Amniotic epithelial cell (primary cell): ENCODE measurements around the gene UBL4A.
"Not testable (repeated sequence)": the region's sequence is repeated elsewhere in the genome, so short reads cannot be mapped to it uniquely, and the experiment has no call there.

ENCODE experiments used
- DNase-seq: peaks from one replicate; pipeline ENCODE4 v3.0.0-alpha.2; 2010; ENCODE audit warnings: low read depth

Gene UBL4A

DNA sequence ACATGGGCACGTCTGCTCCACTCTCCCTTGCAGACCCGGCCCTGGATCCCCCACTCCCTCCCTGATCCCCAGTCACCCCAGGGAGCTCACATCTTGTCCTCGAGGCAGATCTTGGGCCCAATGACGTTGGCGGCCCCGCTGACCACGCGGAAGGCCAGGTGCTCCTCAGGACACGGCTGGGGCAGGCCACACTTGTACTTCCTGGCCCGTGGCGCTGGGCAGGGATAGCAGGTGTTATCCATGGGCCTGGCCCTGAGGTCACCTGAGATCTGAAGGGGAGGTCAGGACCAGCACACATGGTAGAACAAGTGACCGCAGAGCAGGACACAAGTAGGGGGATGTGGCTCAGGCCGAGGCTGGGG, 21.9 kb upstream of the UBL4A start:
- DNase-seq, result no peak

DNA sequence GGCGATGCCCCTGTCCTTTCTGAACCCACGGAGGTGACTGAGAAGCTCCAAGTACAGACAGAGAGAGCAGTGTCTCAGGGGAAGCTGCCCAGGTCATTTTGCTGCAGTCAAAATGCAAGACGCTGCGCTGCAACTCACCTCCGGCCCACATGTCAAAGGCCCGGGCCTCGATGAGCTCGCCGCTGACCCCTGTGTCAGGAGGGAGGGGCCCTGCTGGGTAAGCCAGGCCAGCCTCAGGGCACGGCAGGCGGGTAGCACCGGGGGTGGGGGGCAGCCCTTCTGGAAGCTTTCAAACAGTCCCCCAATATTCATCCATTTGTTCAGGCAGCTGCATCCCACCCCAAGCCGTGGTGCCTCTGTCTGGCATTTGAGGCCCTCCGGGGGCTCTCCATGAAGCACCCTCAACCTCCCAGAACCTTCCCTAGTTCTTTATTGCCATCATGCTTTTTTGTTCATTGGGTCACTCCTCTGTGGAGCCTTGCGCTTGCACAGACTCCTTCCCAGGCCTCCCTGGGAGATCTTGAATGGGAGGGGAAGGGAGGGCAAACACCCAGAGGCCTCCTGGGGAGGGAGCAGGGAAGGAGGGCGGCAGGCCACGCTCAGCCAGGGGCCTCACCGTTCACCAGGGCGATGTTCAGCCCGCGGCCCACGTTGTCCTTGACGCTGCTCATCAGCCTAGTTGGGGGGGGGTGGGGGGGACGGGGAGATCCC, 21.4 kb upstream of the UBL4A start:
- DNase-seq, result no peak

DNA sequence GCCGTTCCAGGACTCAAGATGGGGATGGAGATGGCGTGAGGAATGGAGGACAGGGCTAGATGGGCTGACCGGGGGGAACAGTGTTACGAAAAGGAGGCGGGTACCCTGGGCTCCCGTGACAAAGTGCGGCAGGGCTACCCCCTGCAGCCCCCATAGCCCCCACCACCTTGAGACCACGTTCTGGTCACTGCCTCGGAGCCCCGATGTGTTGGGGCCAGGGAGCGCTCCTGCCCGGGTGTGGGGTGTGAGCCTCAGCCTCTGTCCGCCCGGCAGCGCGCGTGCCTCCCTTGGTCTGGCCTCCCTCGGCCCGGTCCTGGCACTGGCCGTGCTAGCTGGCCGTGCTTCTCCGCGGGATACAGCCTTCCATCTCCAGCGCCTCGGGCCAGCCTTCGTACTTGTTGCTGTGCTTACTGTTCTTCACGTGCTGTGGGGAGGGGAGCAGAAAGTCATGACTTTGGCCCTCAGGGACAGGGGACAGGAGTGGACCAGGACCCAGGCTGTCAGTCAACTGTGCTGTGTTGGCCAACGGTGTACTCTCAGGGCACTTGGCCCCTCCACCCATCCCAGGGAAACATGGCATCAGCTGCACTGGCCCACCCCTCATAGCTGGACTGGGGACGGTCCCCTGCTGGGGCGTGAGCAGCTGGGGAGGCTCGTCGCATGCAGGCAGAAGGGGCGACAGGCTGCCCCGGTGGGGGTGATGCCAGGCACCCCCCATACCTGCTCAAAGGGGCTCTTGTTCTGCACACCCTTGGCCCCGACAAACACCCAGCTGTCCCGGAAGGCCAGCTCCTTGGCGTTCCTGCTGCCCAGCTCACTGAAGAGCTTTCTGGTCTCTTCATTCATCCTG, 20.3 kb upstream of the UBL4A start:
- DNase-seq, result no peak

DNA sequence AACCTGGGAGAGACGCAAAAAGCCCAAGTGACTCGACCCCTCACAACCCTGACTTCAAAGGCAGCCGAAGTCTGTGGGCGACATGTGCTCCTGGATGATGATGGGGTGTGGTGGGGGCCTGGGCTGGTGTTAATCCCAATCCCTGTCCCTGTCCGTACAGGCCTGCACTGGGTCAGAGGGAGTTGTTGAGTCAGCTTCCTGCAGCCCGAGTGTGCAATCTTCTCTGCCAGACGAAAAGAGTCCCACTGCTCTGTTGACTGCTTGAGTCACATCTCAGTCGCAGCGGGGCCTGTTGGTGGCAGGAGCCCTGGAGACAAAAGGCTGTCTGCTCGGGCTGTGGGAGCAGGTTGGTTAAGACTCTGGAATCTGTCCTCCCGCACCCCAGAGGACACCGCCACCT, 19.3 kb upstream of the UBL4A start:
- DNase-seq, result peak; percentile 42

DNA sequence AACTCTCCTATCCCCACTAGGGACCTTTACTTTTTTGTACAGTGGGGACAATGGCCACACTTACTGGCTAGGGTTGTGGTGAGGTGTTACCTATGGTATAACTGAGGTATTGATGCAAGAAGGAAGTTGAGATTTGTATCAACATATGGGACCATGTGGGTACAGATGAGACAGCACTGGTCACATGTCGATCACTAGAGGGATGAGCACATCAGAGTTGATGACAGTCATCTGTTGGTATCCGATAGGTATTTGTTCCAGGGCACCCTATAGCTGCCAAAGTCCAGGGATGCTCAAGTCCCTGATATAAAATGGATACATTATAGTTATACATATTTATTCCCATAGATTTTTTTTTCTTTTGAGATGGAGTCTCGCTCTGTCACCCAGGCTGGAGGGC, 16.6 kb upstream of the UBL4A start:
- no peak for DNase-seq

DNA sequence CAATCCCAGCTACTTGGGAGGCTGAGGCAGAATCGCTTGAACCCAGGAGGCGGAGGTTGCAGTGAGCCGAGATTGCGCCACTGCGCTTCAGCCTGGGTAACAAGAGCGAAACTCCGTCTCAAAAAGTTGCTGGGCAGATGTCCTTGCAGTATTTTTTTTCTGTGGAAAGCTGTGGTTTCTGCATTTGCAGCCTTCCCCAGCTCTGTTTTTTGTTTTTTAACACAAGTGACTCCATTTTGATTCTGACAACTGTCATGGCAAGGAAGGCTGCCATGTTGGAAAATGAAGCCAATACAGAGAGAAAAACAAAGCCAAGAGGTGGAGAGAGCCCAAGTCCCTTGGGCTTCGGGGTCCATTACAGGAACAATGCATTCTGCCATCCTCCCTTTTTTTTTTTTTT, 15.7 kb upstream of the UBL4A start:
- DNase-seq, result no peak

DNA sequence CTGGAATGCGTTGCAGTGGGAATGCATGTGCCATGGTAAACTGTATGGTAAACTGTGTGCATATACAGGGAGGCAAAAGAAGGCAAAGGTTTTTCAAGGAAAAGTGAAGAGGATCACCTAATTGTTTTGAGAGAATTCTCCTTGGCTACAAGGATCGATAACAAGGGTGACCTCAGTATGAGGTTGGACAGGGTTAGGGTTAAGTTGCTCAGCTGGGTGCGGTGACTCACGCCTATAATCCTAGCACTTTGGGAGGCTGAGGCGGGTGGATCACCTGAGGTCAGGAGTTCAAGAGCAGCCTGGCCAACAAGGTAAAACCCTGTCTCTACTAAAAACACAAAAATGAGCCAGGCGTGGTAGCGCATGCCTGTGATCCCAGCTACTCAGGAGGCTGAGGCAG, 15.0 kb upstream of the UBL4A start:
- not testable (repeated sequence) for DNase-seq

DNA sequence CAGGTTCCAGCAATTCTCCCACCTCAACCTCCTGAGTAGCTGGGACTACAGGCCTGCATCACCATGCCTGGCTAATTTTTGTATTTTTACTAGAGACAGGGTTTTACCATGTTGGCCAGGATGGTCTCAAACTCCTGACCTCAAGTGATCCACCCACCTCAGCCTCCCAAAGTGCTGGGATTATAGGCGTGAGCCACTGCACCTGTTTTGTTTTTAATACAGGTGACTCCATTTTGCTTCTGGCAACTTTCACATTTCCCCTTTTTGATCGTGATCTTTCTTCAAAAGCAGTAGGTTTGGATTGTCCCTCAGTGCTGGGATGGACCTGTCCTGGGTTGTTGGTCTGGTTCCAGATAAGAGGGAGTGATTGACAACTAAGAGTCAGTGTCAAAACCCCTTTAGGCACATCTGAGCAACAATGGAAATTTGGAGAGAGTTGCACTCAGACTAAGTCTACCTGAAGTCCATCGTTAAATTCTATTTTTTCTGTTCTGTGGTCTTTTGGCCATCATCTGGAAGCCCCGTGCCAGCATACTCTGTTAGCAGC, 10.2 kb upstream of the UBL4A start:
- DNase-seq, result not testable (repeated sequence)

DNA sequence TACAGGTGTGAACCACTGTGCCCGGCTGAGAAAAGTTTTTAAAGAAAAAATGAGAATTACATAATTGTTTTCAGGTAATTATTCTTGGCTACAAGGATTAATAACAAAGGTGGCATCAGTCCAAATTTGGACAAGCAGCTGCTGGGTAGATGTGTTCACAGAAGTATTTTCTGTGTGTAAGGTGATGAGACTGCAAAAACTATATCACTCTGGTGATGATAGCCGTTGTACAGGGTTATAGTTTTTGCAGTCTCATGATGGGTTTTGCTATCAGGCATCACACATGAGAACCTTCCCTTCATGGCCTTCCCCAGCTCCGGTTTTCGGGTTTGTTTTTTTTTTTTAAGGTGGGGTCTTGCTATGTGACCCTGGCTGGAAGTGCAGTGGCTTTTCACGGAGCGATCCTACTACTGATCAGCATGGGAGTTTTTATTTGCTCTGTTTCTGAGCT, 9.1 kb upstream of the UBL4A start:
- DNase-seq, result no peak

DNA sequence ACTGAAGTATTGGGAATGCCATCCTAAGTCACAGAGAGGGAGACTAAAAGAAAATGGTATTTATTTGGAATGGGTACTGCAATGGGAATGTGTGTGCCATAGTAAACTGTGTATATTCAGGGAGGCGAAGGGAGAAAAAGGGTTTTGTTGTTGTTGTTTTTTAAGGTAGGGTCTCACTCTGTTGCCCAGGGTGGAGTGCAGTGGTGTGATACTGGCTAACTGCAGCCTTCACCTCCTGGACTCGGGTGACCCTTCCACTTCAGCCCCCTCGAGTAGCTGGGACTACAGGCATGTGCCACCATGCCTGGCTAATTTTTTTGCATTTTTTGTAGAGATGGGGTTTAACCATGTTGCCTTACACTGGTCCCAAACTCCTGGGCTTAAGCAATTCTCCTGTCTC, 8.3 kb upstream of the UBL4A start:
- no peak for DNase-seq

DNA sequence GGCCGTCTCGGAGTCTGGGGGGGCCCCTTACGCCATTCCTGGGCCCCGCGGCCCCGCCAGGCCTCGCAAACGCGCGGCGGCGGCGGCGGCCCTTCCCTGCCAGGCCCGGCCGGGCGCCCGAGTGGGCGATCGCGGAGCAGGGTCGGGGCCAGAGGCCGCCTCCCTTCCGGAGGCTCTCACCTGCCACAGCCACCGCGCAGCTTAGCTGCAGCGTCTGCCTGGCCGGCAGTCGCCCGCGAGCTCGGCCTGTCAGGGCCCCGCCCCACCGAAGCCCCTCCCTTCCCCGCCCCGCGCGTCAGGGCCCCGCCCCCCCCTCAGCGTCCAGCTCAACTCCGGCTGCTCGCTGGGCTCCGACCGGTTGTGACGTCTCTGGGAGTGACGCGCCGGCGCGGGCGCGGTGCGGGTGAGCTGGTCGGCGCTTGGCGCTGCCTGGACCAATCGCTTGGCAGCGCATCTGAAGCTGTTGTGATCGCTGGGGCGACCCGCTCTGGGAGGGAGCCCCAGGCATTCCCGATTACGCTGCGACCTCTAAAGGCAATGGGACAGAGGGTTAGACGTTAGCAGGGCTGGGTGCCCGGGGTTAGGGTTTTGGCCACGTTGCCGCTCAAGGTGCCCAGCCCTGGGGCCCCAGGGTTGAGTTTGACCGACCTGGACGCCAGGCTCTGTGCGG, 4.1 kb upstream of the UBL4A start, which contains the start of gene SLC10A3:
SLC10A3 (minus strand) TSS at position 216 of the 670 bp plus-strand sequence. CDS start 1,689 bp downstream, outside the sequence.
- peak; percentile 88 for DNase-seq

DNA sequence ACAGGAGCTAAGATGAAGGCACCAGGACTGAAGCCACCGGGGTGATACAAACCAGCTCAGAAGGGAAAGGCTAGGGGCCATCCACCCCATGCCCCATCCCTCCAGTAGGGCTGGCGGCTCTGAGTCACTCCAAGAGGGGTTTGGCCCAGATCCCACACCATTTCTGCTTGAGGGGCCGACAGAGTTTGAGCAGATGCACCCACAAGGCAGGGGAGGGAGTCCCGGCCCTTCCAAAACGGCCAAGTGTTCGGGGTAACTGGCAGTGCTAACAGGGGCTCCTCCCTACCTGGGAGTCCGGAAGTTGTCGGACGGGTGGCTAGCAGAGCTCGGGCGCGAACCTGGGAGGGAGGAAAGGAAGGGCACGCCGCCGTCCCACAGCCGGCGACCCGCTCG, 3.6 kb upstream of the UBL4A start:
- DNase-seq, result peak; percentile 45

DNA sequence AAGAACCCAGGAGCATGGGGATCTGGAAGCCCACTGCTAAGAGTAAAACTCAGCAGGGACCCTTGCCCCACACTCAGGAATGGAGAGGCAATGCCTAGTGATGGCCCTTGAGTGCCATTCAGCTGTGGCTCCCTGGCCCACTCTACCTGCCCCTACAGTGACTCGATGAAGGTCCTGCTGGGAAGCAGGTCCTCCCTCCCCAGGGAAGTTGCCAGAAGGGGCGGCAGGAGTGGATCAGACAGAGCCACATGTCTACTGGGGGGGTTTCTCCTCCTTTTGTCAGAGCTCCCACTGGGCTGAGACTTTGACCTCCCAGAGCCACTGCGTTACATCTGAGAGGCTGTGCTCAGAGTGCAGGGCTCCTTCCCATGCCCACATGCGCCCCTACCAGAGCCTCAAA, 2.8 kb upstream of the UBL4A start:
- no peak for DNase-seq

DNA sequence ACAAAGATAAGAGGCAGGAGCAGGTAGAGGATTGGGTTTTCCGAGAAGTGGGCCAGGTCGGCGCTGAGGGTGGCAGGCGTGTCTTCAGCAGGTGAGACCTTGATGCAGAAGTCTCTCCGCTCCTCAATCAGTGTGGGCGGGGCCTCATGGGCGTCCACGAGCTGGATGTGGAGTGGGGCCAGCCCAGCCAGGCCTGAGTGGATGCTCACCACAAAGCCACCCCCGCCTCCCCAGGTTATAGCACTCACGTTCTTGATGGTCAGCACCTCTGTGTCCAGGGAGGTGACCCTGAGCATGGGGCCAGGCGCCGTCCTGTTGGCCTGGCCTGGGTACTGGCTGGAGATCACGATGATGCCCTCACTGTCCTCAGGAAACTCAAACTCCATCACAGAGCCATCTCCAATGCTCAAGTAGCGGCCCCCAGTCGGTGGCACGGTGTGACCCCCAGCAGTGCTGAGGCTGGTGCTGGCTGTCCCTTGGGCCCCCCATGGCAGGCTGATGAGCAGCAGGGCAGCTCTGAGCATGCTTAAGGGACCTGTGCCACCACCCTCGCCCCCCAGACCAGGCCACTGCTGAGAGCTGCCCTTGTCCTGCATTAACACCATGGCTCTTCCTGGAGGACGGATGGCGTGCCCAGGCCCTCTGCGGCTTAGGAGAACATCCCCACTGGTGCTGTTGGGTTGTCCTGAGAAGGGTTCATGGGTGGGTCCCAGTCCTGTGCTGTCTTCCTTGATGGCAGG, 2.1 kb upstream of the UBL4A start:
- DNase-seq, result no peak

DNA sequence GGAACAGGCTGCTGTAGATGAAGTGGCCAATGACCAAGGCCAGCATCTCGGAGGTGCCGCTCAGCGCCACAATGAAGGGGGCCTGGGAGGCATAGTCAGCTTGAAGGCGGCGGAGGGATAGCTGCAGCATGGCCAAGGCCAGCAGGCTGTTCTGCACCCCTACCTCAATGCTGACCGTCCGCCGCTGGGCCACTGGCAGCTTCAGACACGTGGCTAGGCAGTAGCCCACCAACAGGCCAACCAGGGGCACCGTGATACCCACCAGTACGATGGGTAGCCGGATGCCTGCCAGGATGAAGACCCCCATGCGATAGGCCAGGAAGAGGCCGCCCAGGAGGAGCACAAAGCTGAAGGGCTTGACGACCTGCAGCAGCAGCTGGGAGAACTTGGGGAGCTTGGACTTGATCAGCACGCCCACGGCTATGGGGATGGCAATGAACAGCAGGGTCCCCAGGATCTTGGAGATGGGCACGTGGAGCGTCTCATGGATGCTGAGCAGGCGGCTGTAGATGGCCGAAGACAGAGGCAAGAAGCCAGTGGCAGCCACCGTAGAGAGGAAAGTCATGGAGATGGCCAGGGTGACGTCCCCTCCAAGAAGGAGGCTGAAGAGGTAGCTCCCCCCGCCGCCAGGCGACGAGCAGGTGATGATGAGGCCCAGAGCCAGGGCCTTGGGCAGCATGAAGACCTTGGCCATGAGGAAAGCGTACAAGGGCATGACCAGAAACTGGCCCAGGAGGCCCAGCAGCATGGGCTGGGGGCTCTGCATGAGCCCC, 1.3 kb upstream of the UBL4A start:
- no peak for DNase-seq

DNA sequence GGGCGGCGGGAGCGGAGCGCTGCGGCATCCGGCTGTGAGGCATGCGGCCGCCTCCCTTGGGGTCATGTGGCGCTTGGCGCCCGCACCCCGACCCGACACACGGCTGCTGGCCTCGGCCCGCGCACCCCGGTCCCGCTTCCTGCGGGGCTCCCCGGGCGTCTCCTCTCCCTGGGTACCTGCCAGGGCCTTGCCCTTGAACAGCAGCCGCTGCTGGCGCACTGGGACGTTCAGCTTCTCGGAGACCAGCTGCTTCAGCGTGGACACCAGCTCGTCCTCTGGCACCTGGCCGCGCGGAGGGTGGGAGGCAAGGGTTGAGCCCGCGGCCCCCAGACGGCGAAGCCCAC, 391 bp downstream of the UBL4A start:
- DNase-seq, result no peak

DNA sequence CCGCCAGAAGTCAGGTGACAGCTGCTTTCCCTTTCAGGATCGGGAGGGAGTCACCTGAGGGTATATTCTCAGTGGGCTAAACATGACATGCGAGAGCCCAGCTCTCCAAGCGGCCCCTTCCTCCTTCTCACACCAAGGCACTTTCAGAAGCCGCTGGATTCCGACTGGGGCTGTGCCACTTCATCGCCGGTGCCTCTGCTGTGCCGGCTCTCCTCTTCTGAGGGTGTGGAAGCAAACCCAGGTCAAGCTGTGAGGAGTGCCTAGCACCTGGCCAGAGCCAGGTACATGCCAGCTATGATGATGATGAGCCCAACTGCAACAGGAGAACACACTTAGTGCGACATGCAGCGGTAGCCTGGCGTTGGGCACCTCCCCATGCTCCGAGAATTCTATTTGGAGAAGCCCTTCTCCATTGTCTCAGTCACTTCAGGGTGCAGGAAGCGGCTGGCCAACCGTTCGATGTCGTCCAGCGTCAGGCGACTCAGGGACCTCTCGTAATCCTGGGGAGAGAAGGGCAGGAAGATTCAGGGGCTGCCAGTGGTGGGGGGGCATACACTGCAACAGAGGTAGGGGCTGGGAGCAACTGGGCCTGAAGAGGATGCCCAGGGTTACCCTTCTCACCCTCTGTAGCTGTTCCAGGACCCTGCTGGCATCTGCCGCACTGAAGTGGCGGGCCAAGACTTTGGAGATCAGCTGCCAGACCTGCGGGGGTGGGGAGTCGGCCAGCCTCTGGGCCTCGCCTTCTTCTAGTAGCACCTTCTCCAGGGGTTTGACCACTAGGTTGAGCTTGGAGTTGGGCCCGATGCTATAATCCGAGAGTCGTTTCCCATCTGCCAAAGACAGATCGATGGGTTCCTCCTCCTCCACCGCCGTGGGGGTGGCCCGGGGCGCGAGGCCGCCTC, 1.0 kb downstream of the UBL4A start:
- DNase-seq, result no peak

DNA sequence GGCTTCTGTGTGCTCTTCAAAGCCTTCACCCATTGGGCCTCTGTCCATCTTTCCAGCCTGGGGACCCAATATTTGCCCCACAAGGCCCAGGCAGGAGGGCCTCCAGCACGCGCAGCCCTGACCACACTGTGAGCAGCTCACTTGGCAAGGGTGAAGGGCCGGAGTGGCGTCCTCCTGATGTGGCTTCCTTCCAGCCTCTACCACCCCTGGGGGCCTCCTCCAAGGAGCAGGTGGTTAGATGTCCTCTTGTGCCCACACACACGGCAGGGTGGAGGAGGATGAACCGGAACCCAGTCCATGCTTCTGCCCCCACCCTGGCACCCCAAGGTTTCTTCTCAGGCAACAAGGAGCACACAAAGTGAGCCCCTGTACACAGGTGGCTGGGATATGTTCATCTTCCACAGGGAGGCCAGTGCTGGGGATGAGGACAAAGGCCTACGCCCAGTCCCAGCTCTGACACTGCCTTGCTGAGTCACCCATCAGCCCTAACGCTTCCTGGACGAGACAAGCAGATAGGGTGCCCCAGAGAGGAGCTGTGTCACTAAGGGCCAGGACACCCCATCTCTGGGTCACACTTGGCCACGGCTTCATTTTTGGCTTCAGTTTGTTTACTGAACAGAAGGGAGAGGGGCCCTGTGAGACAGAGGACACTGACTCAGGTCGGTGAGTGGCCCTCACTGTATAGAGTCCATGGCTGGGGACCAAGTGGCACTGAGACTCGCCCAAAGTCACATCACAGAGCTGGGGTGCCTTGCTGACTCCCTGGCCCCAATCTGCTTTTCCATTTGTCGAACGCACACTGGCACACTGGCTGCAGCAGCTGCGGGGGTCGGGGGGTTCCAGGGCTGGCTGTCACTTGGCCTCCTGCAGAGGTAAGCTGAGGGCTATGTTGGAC, 1.9 kb downstream of the UBL4A start:
- DNase-seq, result no peak

DNA sequence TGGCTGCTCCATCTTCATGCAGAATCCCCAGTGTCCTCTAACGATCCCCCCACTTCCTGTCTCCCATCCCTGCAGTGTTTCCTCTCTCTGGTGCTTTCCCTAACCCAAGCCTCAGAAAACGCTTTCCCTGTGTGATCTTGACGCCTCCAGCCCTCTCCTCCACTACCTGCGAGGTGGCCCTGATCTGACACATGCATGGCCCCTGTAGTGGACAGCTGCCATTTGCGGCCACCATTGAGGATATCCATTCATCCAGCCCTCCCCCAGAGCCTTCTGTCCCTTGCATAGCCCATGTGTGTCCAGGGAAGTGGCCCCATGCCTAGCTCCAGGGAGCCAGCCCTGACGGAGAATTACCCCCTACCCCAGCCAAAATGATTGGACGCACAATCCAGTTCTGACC, 3.1 kb downstream of the UBL4A start:
- no peak for DNase-seq
